Embryonic facial prominence (tissue), 1 donor: ENCODE data around the gene UTF1.

Source experiments
- DNase-seq: peaks from one replicate; pipeline ENCODE4 v3.0.0-alpha.2; 2016; ENCODE audit errors: extremely low spot score

UTF1 gene, protein sequence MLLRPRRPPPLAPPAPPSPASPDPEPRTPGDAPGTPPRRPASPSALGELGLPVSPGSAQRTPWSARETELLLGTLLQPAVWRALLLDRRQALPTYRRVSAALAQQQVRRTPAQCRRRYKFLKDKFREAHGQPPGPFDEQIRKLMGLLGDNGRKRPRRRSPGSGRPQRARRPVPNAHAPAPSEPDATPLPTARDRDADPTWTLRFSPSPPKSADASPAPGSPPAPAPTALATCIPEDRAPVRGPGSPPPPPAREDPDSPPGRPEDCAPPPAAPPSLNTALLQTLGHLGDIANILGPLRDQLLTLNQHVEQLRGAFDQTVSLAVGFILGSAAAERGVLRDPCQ

DNA sequence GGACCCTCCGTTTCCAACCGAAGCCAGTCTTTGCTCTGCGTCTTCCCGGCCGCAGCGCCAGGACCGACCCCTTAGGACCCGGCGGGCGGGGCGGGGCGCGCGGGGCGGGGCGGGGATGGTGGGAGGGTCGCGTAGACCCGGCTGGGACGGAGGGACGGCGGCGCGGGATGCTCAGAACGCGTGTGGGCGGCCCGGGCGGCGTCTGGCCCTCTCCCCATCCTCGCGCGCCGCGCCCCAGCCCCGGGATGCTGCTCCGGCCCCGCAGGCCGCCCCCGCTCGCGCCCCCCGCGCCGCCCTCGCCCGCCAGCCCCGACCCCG is at the start of gene UTF1:
Gene UTF1 (plus strand): TSS at position 174 of the 318 bp plus-strand sequence. CDS start 72 bp downstream, at position 246.
- DNase-seq, result no peak

DNA sequence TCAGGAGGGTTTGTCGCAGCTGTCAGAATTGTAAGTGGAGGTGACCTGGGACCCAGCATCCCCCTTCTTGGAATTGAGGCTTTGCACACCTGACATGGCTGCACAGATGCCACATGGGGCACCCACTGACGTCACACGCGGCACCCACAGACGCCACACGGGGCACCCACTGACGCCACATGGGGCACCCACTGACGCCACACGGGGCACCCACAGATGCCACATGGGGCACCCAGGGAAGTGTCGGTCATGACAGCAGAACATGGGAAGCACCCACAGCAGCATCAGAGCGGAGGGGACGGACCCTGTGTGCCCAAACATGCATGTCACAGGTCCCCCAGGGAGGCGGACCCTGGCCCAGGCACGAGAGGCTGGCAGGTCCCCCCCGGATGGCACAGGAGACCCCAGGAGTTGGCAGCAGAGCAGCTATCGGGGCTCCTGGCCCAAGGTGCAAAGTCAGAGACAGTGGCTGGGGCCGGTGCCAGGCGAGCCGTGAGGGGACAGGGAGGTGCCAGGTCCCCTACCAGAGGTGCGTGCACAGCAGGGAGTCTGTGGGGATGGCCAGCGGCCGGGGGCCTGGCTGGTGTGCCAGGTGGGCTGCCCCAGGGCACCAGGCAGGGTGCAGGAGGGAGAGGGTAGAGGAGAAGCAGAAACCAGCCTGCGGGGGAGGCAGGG is 48.9 kb upstream of the UTF1 start:
- DNase-seq, result no peak

DNA sequence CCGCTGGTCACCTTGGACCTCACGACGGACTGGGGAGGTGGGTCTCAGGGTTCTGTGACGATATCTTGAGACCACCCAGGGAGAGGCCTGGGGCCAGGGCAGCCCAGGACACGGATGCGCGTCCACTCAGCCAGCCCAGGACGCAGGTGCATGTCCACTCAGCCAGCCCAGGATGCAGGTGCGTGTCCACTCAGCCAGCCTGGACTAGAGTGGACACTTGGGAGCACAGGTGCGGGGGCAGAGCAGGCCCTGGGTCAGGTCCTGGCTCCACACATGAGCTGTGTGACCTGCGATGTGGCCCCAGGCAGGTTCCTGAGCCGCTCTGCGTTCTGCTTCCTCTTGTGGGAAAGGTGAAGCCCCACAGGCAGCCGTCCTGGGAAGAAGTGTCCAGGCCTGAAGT is 47.8 kb upstream of the UTF1 start:
- no peak for DNase-seq

DNA sequence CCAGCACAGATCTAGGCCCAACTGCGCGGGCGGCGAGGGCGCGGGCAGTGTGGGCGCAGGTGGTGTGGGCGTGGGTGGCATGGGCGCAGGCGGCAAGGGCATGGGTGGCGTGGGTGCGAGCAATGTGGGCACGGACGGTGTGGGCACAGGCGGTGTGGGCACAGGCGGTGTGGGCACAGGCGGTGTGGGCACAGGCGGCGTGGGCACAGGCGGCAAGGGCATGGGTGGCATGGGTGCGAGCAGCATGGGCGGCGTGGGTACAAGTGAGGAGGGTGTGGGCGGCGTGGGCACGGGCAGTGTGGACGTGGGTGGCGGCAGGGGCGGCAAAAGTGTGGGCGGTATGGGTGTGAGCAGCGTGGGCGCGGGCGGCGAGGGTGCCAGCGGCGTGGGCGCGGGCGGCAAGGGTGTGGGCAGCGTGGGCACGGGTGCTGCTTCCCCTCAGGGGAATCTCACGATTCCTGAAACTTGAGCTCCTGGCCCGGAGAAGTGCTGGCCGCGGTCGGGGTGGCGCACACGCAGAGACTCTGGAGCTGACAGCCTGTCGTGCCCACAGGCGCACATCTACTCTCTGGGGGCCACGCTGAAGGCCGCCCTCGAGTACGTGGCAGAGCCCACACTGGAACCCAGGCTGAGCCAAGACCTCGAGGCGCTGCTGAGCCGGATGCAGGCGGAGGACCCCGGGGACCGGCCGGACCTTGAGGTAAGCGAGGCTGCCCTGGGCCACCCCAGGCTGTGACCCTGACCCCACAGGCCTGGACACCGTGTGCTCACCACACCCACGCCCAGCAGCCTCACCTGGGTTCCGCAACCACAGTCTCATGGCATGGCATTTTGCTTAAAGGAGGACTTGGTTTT is 47.0 kb upstream of the UTF1 start:
- DNase-seq, result no peak

DNA sequence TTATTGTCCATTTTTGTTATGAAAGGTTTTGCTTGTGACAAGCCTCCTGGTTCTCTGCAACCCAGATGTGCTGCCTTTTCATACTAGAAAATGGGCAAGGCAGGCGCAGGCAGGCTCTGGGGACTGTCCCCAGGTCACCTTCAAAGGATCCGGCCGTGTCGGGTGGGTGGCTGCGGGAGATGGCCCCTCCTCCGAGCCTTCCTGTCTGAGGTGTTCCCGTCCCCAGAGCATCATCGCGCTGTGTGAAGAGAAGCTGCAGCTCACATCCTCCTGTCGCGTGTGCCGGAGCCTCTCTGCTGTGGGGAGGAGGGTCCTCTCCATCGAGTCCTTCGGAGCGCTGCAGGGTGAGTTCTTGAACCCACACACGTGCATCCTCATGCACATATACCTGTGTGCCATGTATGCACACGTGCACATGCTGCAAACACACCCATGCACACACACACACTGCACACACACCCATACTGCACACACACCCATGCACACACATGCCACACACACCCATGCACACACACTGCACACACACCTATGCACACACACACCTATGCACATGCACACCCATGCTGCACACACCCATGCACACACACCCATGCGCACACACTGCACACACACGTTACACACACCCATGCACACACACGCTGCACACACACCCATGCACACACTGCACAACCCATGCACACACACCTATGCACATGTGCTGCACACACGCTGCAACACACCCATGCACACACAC is 46.2 kb upstream of the UTF1 start:
- no peak for DNase-seq

DNA sequence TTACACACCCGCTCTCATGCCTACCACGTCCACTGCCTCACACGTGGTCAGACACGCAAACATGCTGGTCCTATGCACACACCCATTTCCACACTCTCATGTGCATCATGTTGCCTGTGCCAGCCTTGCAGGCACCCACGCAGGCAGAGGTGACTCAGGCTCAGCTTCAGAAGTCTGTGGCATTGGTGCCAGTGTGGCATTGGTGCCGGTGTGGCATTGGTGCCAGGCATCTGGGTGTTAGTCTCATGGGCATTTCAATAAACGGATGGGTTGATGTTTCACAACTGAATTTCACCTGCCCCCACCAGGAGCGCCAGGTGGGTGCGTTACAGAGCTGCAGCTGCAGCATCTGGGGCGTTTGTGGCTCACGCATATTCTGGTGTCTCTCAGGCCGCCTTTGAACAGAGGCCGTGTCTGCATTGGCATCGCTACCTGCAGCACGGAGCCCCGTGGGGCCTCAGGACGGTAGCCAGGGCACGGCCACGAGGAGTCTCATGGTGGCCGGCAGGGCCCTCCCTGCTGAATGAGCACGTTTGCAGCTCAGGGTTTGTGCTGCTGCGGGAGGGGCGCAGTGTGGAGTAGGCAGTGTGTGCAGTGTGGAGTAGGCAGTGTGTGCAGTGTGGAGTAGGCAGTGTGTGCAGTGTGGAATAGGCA is 45.3 kb upstream of the UTF1 start:
- DNase-seq, result no peak

DNA sequence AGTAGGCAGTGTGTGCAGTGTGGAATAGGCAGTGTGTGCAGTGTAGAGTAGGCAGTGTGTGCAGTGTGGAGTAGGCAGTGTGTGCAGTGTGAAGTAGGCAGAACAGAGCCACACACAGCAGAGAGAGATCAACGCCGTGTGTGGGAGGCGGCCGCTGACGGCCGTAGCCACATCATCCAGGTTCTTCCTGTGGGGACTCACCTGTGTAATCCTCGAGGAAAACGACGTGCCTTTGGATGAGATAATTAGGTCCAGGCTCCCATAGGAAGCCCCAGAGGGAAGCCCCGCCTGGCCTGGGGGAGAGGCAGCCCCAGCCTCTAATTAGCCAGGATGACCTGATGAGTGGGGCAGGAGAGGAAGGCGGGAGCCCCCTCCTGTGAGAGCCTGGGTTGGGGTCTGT is 44.6 kb upstream of the UTF1 start:
- DNase-seq, result no peak

DNA sequence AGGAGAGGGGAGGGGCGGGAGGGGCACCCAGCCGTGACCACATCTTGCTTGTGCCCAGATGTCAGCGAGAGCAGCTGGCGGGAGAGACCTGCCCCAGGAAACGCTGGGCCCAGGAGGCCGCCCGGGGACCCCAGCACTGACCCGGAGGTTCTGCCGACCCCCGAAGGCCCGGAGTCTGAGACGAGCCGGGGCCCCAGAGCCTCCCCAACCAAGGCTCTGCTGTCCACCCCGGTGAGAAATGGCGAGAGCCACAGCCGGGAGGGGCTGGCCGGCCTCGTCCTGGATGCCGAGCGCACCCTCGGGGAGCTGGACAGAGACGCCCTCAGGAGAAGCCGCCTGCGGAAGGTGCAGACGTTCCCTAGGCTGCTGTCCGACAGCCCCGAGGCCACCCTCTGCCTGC is 44.1 kb upstream of the UTF1 start:
- DNase-seq, result no peak

DNA sequence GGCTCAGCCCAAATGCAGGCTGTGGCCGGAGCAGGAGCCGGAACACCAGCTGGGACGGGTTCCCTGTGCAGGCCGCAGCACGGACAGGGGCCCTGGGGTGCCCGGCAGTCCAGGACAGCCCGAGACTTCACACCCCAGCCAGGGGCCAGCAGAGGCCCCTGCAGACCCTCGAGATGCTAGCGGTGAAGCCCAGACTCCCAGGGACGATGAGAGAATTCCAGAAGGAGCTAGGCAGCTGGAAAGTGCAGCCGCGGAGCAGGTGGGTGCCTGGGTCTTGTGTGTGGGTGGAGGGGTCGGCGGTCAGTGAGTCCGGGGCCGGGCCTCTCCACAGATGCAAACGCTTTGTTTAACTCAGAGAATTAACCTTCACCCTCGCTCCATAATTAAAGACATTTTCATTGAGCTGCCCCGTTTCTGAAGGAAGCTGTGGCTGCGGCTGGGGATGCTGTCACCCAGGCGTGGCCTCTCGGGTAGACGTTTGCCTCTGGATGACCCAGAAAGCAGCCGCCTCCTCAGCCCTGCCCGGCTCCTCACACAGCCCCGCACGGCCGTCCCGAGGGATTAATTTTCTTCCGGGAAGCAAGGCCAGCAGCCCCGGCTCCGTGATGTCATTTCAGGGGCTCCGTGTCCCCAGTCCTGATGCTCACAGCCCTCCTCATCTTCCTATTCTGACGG is 43.5 kb upstream of the UTF1 start:
- DNase-seq, result no peak

DNA sequence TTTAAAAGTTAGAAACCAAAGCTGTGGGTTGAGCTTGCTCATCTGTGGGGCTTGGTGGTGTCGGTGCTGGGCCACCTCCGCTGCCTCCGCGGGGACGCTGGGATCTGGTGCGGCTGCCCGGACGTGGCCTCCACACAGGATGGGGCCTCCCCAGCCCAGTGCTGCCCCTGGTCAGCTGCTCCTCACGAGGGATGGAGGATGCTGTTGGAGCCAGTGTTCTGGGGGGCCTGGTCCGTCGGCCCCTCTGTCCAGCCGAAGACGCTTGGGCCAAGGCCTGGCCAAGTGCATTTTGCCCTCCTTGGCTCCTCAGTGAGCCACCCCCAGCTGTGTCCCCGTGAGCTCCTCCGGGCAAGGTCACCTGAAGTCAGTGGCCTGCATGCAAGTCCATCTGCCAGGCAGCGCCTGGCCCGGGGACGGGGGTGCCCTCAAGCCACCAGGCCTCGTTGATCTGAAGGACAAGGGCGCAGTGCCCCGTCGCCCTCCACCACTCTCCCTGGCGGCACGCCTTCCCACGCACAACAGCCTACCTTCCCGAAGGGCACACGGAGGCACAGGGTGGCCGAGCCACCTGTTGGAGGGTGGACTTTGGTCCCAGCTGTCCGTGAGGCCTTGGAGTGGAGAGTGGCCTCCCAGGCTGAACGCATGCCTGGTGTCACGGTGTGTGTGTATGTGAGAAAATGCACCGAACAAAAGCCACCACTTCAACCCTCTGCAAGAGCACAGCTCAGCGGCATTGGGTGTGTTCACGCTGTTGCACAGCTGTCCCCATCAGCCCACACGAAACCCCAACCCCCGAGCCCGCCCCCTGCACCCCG is 42.7 kb upstream of the UTF1 start:
- DNase-seq, result no peak

DNA sequence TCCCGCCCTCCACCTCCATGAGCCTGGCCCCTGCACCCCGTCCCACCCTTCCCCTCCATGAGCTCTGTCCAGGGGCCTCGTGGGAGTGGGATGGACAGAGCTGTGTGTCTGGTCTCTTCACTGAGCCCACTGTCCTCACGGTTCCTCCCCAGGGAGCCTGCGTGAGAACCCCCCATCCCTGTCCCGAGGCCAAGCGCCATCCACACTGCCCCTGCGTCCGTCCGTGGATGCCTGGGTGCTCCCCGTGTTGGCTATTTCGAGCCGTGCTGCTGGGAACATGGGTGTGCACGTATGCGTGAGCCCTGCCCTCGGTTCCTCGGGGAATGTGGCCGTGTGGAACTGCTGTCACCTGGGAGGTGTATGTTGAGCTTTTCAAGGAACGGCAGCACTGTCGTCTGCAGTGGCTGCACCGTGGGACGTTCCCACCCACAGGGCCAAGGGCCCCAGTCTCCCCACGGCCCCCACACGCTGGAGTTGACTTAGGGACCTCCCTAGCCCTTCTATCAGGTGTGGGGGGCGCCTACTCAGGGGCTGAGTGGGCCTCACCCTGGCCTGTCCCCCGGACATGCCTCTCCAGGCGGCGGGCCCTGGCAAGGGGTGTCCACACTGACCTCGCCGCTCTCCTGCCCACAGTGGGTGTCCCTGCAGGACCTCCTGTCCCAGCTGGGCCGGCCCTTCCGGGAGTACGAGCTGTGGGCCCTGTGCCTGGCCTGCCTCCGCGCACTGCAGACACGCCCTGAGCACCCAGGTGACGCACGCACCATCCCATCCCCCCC is 41.9 kb upstream of the UTF1 start:
- DNase-seq, result no peak

DNA sequence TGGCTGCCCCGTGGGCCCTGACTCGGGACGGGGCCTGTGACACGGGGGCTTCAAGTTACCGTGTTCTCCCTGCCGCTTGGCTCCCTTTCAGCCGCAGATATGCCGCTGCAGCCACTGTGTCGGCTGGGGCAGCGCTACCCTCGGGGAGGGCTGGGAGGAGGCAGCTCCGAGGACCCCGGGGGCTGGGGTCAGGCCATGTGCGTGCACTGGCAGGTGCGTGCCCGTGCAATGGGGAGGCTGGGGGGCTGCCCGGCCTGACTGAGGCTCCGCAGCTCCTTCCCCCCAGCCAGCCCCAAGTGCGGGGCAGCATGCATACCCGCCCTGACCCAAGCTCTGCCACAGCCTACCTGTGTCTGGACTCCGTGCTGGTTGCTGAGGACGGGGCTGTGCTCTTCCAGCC is 40.8 kb upstream of the UTF1 start:
- DNase-seq, result no peak

DNA sequence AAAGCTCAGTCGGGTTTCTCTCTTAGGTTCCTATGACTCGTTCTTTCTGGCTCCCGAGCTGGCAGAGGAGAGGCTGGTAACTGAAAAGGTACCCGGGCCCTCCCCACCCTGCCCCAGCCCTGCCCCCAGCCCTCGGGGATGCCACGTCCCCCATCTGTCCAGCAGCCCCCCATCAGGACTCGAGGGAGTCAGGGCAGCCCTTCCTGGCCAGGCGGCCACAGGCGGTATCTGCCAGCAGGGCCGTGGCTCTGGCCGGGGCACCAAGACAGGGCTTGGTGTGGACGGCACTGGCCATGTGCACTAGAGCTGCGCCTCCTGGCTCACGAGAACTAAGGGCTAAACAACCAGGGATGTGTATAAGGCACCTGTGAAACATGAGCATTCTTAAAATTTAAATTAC is 40.3 kb upstream of the UTF1 start:
- no peak for DNase-seq

DNA sequence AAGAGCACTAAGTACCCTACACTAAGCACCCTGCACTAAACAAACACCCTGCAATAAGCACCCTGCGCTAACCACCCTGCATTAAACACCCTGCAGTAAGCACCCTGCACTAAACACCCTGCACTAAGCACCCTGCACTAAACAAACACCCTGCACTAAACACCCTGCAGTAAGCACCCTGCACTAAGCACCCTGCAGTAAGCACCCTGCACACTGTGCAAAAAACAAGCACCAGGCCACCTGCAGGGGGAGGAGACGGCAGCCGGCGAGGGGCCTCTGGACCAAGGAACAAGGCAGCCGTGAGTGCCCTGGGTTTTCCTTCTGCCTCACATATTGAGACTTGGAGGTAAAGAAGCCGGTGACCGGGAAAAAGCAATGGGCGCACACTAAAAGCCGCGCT is 39.8 kb upstream of the UTF1 start:
- no peak for DNase-seq

DNA sequence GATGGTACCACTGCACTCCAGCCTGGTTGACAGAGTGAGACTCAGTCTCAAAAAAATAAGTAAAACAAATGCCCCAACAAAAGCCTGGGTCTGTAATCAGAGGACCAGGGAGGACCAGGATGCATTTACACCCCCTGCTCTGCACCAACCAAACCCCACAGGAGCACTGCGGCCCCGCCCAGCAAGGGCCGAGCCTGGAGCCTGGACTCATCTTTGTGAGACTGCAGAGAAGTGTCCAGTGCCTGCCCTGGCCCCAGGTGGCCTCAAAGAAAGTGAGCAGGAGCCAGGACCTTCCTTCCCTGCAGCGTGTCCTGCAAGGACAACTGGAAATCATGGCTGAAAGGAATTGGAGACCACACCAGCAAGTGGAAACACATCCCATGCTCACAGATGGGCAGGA is 38.4 kb upstream of the UTF1 start:
- DNase-seq, result no peak

DNA sequence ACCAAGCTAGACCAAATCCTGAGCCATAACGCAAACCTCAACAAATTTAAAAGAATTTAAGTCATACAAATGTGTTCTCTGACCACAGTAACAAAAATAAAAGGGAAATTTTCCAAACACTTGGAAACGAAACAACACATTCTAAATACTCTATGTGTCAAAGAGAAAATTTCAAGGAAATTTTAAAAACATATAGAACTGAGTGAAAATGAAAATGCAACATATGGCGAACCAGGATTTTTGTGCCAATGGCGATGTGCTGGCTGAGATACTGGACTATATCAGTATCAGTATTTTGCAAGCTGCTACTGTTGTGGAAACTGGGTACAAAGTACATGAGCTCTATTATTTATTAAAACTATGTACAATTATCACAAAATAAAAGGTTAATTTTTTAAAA is 35.9 kb upstream of the UTF1 start:
- no peak for DNase-seq

DNA sequence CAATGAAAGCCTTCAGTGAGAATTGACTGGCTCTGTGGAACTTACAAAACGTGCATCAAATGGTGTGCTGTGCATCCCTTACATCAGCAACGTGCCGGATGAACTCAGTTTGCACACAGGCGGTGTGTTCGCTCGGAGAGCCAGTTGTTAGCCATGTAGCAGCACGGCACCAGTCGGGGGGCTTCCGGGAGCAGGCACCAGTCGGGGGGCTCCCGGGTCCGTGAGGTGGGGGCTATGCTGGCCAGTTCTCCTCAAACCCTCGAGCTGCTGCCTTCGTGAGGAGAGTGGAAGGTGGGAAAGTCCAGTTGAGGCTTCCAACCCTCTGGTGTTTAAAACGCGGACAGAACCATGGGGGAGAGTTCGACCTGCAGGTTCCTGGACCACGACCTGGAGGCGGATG is 34.9 kb upstream of the UTF1 start:
- no peak for DNase-seq

DNA sequence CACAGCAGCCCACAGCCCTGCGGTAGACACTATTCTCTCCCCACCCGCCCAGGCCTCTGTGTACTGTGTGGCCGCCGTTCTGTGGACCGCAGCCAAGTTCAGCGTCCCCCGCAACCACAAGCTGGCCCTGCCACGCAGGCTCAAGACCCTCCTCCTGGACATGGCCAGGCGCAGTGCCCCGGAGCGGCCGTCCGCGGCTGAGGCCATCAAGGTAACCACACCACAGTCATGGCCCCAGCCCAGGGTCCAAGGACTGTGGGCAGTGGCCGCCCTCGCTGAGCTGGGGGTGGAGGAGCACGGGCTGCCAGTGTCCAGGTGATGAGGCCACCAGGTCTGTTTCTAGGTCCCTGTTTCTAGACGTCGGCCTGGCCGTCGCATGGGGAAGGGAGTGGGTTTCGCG is 34.4 kb upstream of the UTF1 start:
- no peak for DNase-seq

DNA sequence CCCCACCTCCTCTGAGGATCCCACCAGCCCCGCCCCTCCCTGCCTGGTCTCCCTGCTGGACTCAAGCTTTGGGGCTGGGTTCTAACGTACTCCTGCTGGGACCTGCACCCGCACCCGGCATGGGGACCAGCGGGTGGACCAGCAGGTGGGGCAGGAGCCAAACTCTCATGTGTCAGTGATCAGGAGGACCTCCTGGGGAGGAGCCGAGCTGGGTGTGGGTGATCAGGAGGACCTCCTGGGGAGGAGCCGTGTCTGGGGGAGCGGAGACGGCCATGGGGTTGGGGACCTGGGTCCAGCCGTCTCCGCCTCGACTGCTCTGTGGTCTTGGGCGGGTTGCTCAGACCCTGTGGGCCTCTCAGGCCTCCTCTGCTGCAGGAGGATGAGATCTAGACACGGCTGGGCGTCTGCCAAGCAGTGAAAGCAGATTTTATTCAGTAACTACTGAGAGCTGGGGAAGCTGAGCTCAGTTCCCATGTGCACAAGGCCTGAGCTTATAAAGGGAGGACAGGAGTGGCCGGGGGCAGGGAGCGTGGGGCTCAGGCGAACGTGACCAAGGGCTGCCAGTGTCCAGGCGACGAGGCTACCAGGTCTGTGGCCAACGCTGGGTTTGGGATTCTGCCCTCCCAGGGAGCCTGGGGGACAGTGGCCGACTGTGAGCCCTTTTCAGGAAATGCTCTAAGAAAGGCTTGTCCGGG is 33.6 kb upstream of the UTF1 start:
- no peak for DNase-seq
